ENCODE measurements around the gene IL34.
"Not testable (repeated sequence)": the region's sequence is repeated elsewhere in the genome, so short reads cannot be mapped to it uniquely, and the experiment has no call there.

The IL34 gene

GRCh38 chr16:70646260-70647241, at the start of gene IL34:
TSS of gene IL34 (plus strand) at chr16:70646559. CDS start at chr16:70646948, 389 bp downstream.
- DNase-seq: no peak

GRCh38 chr16:70597135-70597835, 49.1 kb upstream of the IL34 start:
- no peak for DNase-seq

- DNase-seq: no peak
Measured at GRCh38 chr16:70598937-70599503, 47.3 kb upstream of the IL34 start.

- no peak for DNase-seq
Measured at GRCh38 chr16:70600730-70601129, 45.6 kb upstream of the IL34 start.

- no peak for DNase-seq
Measured at GRCh38 chr16:70601576-70602575, 44.5 kb upstream of the IL34 start.

- DNase-seq: no peak
Measured at GRCh38 chr16:70602831-70603230, 43.5 kb upstream of the IL34 start.

- DNase-seq: no peak
Measured at GRCh38 chr16:70604407-70605282, 41.7 kb upstream of the IL34 start.

GRCh38 chr16:70605283-70605657, 41.1 kb upstream of the IL34 start:
- no peak for DNase-seq

- DNase-seq: no peak
Measured at GRCh38 chr16:70608521-70608920, 37.8 kb upstream of the IL34 start.

- no peak for DNase-seq
Measured at GRCh38 chr16:70610273-70611223, 35.8 kb upstream of the IL34 start.

- no peak for DNase-seq
Measured at GRCh38 chr16:70611224-70611598, 35.1 kb upstream of the IL34 start.

GRCh38 chr16:70611785-70612303, 34.5 kb upstream of the IL34 start:
- DNase-seq: no peak

- DNase-seq: no peak
Measured at GRCh38 chr16:70612931-70613330, 33.4 kb upstream of the IL34 start.

- no peak for DNase-seq
Measured at GRCh38 chr16:70614208-70614951, 32.0 kb upstream of the IL34 start.

GRCh38 chr16:70615945-70616344, 30.4 kb upstream of the IL34 start:
- no peak for DNase-seq

- not testable (repeated sequence) for DNase-seq
Measured at GRCh38 chr16:70621864-70622263, 24.5 kb upstream of the IL34 start.

GRCh38 chr16:70627696-70628095, 18.7 kb upstream of the IL34 start:
- no peak for DNase-seq

GRCh38 chr16:70630960-70631745, 15.2 kb upstream of the IL34 start:
- DNase-seq: no peak

Data from activated T-cell treated with anti-CD3 and anti-CD28 coated beads, Interleukin-2, amount 50 U/mL, for 48 hours (primary cell).